GM12891 (cell line): ENCODE results near the gene TEX13C.

Experiments used
- POLR2A ChIP-seq: IDR thresholded peaks from 2 replicates; pipeline ENCODE4 v1.6.1; 2011; ENCODE audit warnings: low read depth, low read length, control low read depth
- POLR2AphosphoS5 ChIP-seq: IDR thresholded peaks from 2 replicates; pipeline ENCODE4 v1.6.1; 2011; ENCODE audit warnings: low read depth, low read length, control low read depth
- TAF1 ChIP-seq: IDR thresholded peaks from 2 replicates; pipeline ENCODE4 v1.6.1; 2011; ENCODE audit warnings: low read depth, low read length, control low read depth

DNA sequence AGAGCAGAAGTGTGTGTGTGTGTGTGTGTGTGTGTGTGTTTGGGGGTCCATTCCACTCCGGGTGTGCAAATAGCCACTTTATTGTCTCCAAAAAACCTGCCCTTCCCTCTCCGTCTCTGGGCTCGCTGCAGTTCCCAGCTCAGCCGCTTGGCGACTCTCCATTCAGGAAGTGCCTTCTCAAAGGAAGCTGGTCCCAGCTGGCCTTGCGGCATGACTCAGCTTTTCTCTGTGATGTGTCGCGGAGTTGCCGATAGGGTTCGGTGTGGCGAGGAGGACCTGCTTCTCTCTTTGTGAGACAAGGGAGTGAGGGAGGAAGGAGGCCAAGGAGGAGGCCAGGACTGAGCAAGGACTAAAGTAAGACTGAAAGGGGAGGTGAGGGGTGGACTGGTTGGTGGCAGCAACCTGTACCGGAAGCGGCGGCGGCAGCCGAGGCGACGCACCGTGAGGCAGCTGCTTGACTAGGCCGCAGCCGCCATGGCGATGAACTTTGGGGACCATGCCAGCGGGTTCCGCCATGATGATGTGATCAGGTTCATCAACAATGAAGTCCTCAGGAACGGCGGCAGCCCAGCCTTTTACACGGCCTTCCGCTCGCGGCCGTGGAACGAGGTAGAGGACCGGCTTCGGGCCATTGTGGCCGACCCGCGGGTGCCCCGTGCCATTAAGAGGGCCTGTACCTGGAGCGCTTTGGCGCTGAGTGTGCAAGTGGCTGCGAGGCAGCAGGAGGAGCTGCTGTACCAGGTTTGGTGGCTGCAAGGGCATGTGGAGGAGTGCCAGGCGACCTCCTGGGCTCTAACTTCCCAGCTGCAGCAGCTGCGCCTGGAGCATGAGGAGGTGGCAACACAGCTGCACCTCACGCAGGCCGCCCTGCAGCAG lies at the start of gene TEX13C:
- no peak for TF ChIP-seq POLR2AphosphoS5
- no peak for TF ChIP-seq POLR2A
- TF ChIP-seq TAF1 = no peak
